HepG2 (cell line): ENCODE results near the gene MTF2.

ENCODE experiments used
- NFE2L2 ChIP-seq: fragments of 150-350 bp; IDR thresholded peaks from 2 replicates; pipeline ENCODE4 v1.6.1; 2014; ENCODE audit warnings: low read length
- ZSCAN30 ChIP-seq: sonication (generic); formaldehyde crosslinking; IDR thresholded peaks from 2 replicates; pipeline ENCODE4 v1.5.0; 2020; ENCODE audit warnings: mild to moderate bottlenecking, missing genetic modification reagents

- TF ChIP-seq NFE2L2: no peak
- no peak for TF ChIP-seq ZSCAN30 (CRISPR knock-in tag)
These were observed 36.0 kb upstream of the MTF2 start for GRCh38 chr1:93043057-93043557.
